HG03342 (cell line): ENCODE results near the gene THADA.

Experiments
- ATAC-seq: cut with Tn5 transposase; IDR thresholded peaks from one replicate; pipeline ENCODE4 v1.9.1; 2021; ENCODE audit warnings: mild to moderate bottlenecking, moderate library complexity; ENCODE audit not compliant: unreplicated experiment

Gene THADA

GRCh38 chr2:43258547-43259156 is 337.2 kb downstream of the THADA start:
- no peak for ATAC-seq

- no peak for ATAC-seq
These were observed 340.4 kb downstream of the THADA start for GRCh38 chr2:43255296-43255910.

GRCh38 chr2:43254331-43254730 is 341.5 kb downstream of the THADA start:
- ATAC-seq, result no peak

GRCh38 chr2:43251171-43251731 is 344.6 kb downstream of the THADA start:
- ATAC-seq, result no peak

- ATAC-seq, result no peak
These were observed 345.8 kb downstream of the THADA start for GRCh38 chr2:43250015-43250414.

GRCh38 chr2:43248621-43249020 is 347.2 kb downstream of the THADA start:
- no peak for ATAC-seq

- ATAC-seq, result no peak
These were observed 349.2 kb downstream of the THADA start for GRCh38 chr2:43246641-43247040.

GRCh38 chr2:43241558-43241957 is 354.3 kb downstream of the THADA start:
- ATAC-seq, result no peak

GRCh38 chr2:43240766-43241150 is 355.1 kb downstream of the THADA start:
- ATAC-seq, result no peak

- no peak for ATAC-seq
These were observed 355.7 kb downstream of the THADA start for GRCh38 chr2:43239981-43240765.

- ATAC-seq, result no peak
These were observed 357.0 kb downstream of the THADA start for GRCh38 chr2:43238813-43239212.

GRCh38 chr2:43238176-43238575 is 357.7 kb downstream of the THADA start:
- ATAC-seq, result no peak

- no peak for ATAC-seq
These were observed 362.3 kb downstream of the THADA start for GRCh38 chr2:43233218-43234212.

GRCh38 chr2:43230951-43231827 is 364.6 kb downstream of the THADA start:
- ATAC-seq, result no peak

- ATAC-seq, result no peak
These were observed 365.4 kb downstream of the THADA start for GRCh38 chr2:43230351-43230885.

- ATAC-seq, result no peak
These were observed 366.8 kb downstream of the THADA start for GRCh38 chr2:43228756-43229659.

GRCh38 chr2:43228321-43228751 is 367.5 kb downstream of the THADA start:
- ATAC-seq, result no peak

GRCh38 chr2:43227830-43228281 is 368.0 kb downstream of the THADA start:
- no peak for ATAC-seq
